Measurements from ENCODE around the gene KYAT1.

GRCh38 chr9:128818099-128818838 lies 63.5 kb downstream of the KYAT1 start, which contains the start of gene ENDOG:
- no peak for TF ChIP-seq POLR2A (IDR thresholded peaks at IDR 0.05)
- TF ChIP-seq EP300 (IDR thresholded peaks at IDR 0.05) = no peak
